Stimulated activated memory B cell treated with anti-CD40 and anti-IgM and Interleukin-4, amounts not matched to agents 10 μg/mL and 1 μg/mL and 100 μg/mL, for 72 hours (primary cell): ENCODE measurements around the gene KRT6B.
"Not testable (repeated sequence)": the region's sequence is repeated elsewhere in the genome, so short reads cannot be mapped to it uniquely, and the experiment has no call there.

ENCODE experiments used
- ATAC-seq: fragments of 150-1000 bp; cut with Tn5 transposase; 2 replicates; pipeline ENCODE4 v1.10.0; 2021
- H3K27ac Mint-ChIP-seq: one replicate; pipeline ENCODE4 v1.8.0; 2022; ENCODE audit warnings: mild to moderate bottlenecking, mixed read lengths
- H3K27me3 Mint-ChIP-seq: one replicate; pipeline ENCODE4 v1.8.0; 2022; ENCODE audit warnings: mixed read lengths
- H3K36me3 Mint-ChIP-seq: one replicate; pipeline ENCODE4 v1.8.0; 2022; ENCODE audit warnings: mixed read lengths
- H3K4me1 Mint-ChIP-seq: one replicate; pipeline ENCODE4 v1.8.0; 2022; ENCODE audit warnings: mixed read lengths
- H3K4me3 Mint-ChIP-seq: one replicate; pipeline ENCODE4 v1.8.0; 2022; ENCODE audit warnings: mild to moderate bottlenecking, moderate library complexity, mixed read lengths
- H3K9me3 Mint-ChIP-seq: one replicate; pipeline ENCODE4 v1.8.0; 2022; ENCODE audit warnings: mixed read lengths

Gene KRT6B

GRCh38 chr12:52452101-52452500, at the start of gene KRT6B:
KRT6B (minus strand) TSS chr12:52452146; CDS start chr12:52452078, 68 bp downstream.
- Mint-ChIP-seq H3K36me3 (no peaks in the 10 kb centered on the region), H3K4me3 (no peak within 1 kb of the TSS), H3K27me3 (peaks cover 32% of the 10 kb centered on the region)

GRCh38 chr12:52501490-52501889, 49.5 kb upstream of the KRT6B start:
- H3K4me1 Mint-ChIP-seq = peaks cover under 1% of the 10 kb centered on the region
- H3K27ac Mint-ChIP-seq = no peak overlapping the region
- H3K36me3 Mint-ChIP-seq = no peaks in the 10 kb centered on the region
- H3K27me3 Mint-ChIP-seq = peaks cover 45% of the 10 kb centered on the region
- peaks cover 2% of the 10 kb centered on the region for H3K9me3 Mint-ChIP-seq
- H3K4me3 Mint-ChIP-seq = no peak overlapping the region
- no peak for ATAC-seq

More at GRCh38 chr12:52452101-52452500, at the start of gene KRT6B:
- H3K9me3 Mint-ChIP-seq = no peaks in the 10 kb centered on the region
- H3K4me1 Mint-ChIP-seq = peaks cover 9% of the 10 kb centered on the region
- ATAC-seq = no peak
- H3K27ac Mint-ChIP-seq = no peak within 1 kb of the TSS

DNA sequence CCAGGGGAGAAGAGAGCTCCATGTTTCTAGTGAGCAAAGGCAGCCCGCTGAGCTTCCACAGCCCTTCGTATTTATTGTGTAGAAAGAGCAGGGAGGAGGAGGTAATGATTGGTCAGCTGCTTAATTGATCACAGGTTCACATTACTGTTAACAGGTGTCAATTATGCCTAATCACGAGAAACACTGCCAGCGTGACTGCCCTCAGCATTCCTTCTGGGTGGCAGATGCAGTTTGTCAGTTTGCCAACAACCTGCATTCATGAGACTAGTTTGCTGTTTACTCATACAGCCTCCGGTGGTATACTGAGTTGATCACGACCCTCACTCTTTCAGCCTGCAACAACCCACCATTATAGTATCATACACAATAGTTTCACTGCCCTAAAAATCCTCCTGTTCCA, 48.6 kb upstream of the KRT6B start:
- H3K9me3 Mint-ChIP-seq, H3K36me3 Mint-ChIP-seq, H3K4me3 Mint-ChIP-seq, H3K27ac Mint-ChIP-seq, ATAC-seq, H3K4me1 Mint-ChIP-seq: not testable (repeated sequence)
- H3K27me3 Mint-ChIP-seq = peaks cover 46% of the 10 kb centered on the region

- ATAC-seq = no peak
- Mint-ChIP-seq H3K27me3 (peaks cover 41% of the 10 kb centered on the region), H3K4me1 (peaks cover 9% of the 10 kb centered on the region), H3K9me3 (peaks cover 2% of the 10 kb centered on the region), H3K36me3 (no peaks in the 10 kb centered on the region), H3K4me3 (no peak overlapping the region), H3K27ac (no peak overlapping the region)
Measured at GRCh38 chr12:52499806-52500560, 48.0 kb upstream of the KRT6B start.

DNA sequence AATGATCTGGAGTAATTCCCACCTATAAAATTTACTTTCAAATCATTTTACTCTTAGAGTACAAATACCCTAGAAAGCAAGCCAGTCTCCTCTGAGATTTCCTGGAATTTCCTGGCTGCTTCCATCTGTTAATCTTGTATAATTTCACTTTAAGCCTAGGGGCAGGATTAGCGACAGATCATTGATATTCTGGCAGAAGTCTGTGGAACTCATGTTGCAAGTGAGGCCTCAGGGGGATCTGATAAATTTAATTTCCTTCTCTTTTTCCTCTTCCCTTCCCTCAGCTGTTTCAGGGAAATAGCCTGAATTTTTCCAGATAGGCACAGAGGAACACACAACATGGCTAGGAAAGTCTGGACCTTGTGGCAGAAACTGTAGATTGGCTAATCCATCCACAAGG, 47.0 kb upstream of the KRT6B start:
- Mint-ChIP-seq H3K4me1 (peaks cover 9% of the 10 kb centered on the region), H3K9me3 (peaks cover 2% of the 10 kb centered on the region)

GRCh38 chr12:52497975-52498374, 46.0 kb upstream of the KRT6B start:
- no peaks in the 10 kb centered on the region for H3K36me3 Mint-ChIP-seq
- no peak overlapping the region for H3K4me3 Mint-ChIP-seq
- ATAC-seq = no peak
- H3K9me3 Mint-ChIP-seq = no peaks in the 10 kb centered on the region
- H3K27me3 Mint-ChIP-seq = peaks cover 53% of the 10 kb centered on the region
- no peak overlapping the region for H3K27ac Mint-ChIP-seq
- peaks cover 9% of the 10 kb centered on the region for H3K4me1 Mint-ChIP-seq

More for the DNA sequence above, 47.0 kb upstream of the KRT6B start:
- H3K36me3 Mint-ChIP-seq = no peaks in the 10 kb centered on the region
- H3K4me3 Mint-ChIP-seq = no peak overlapping the region
- ATAC-seq = no peak
- H3K27me3 Mint-ChIP-seq = peaks cover 43% of the 10 kb centered on the region
- H3K27ac Mint-ChIP-seq = no peak overlapping the region

GRCh38 chr12:52496590-52497071, 44.7 kb upstream of the KRT6B start:
- no peak overlapping the region for H3K4me3 Mint-ChIP-seq
- H3K27me3 Mint-ChIP-seq = peaks cover 59% of the 10 kb centered on the region
- no peak for ATAC-seq
- no peaks in the 10 kb centered on the region for H3K9me3 Mint-ChIP-seq
- H3K4me1 Mint-ChIP-seq = peaks cover 9% of the 10 kb centered on the region
- H3K36me3 Mint-ChIP-seq = no peaks in the 10 kb centered on the region
- no peak overlapping the region for H3K27ac Mint-ChIP-seq

GRCh38 chr12:52496054-52496453, 44.1 kb upstream of the KRT6B start:
- Mint-ChIP-seq H3K36me3 (no peaks in the 10 kb centered on the region), H3K27ac (no peak overlapping the region), H3K9me3 (no peaks in the 10 kb centered on the region), H3K4me1 (peaks cover 9% of the 10 kb centered on the region), H3K27me3 (peaks cover 63% of the 10 kb centered on the region), H3K4me3 (no peak overlapping the region)
- no peak for ATAC-seq

- H3K4me1 Mint-ChIP-seq = peaks cover 9% of the 10 kb centered on the region
- no peak overlapping the region for H3K27ac Mint-ChIP-seq
- no peaks in the 10 kb centered on the region for H3K9me3 Mint-ChIP-seq
- no peak overlapping the region for H3K4me3 Mint-ChIP-seq
- peaks cover 66% of the 10 kb centered on the region for H3K27me3 Mint-ChIP-seq
- no peaks in the 10 kb centered on the region for H3K36me3 Mint-ChIP-seq
- ATAC-seq = no peak
Measured at GRCh38 chr12:52495389-52495788, 43.4 kb upstream of the KRT6B start.

DNA sequence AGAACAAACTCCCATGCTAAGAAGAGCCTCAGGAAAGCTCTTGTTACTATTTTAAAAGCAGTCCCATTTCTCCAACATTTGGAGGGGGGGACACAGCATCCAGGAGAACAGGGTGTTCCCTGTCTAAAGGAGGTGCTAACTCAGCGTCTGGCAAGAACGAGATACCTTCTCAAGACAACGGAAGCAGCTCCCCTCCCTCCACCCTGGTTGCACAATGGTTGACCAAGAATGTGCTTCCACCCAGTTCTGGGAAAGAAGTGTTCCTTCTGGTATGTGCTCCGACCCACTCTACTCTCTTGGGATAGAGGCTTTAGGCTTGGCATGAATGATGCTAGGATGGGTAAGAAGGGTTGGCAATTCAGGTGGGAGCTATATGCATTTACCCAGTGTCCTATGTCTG, 42.6 kb upstream of the KRT6B start:
- no peak for ATAC-seq
- Mint-ChIP-seq H3K4me1 (peaks cover 9% of the 10 kb centered on the region), H3K9me3 (no peaks in the 10 kb centered on the region), H3K36me3 (no peaks in the 10 kb centered on the region), H3K4me3 (no peak overlapping the region), H3K27me3 (peaks cover 66% of the 10 kb centered on the region), H3K27ac (no peak overlapping the region)

GRCh38 chr12:52494100-52494499, 42.2 kb upstream of the KRT6B start:
- no peaks in the 10 kb centered on the region for H3K9me3 Mint-ChIP-seq
- H3K4me3 Mint-ChIP-seq = no peak overlapping the region
- peaks cover 9% of the 10 kb centered on the region for H3K4me1 Mint-ChIP-seq
- no peak for ATAC-seq
- H3K36me3 Mint-ChIP-seq = no peaks in the 10 kb centered on the region
- H3K27ac Mint-ChIP-seq = no peak overlapping the region
- peaks cover 66% of the 10 kb centered on the region for H3K27me3 Mint-ChIP-seq

DNA sequence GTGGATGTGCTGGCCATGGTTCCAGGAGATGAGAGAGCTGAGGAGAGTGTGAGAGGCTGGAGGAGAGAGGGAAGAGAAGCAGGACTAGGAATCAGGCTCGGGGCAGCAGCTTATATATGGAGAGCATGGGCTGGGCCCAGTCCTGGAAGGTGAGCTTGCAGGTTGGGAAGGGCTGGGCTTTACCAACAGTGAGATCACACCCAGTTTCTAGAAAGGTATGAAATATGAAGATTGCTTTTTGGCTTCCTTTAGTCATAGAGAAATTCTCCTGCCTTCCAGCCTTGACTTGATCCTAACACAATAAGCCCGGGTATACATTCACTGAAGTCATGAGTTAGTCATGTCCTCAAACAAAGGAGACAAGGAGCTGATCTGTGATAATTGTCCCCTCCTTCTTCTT, 41.2 kb upstream of the KRT6B start, which contains the start of gene KRT6A:
Gene KRT6A (minus strand): TSS at position 86 of the 400 bp plus-strand sequence. CDS start 69 bp downstream, at position 17.
- Mint-ChIP-seq H3K27me3 (peaks cover 61% of the 10 kb centered on the region), H3K36me3 (no peaks in the 10 kb centered on the region), H3K4me3 (no peak within 1 kb of the TSS), H3K9me3 (no peaks in the 10 kb centered on the region), H3K27ac (no peak within 1 kb of the TSS), H3K4me1 (peaks cover 9% of the 10 kb centered on the region)
- no peak for ATAC-seq

GRCh38 chr12:52492405-52492804, 40.5 kb upstream of the KRT6B start:
- H3K4me1 Mint-ChIP-seq, H3K36me3 Mint-ChIP-seq, ATAC-seq, H3K4me3 Mint-ChIP-seq, H3K27ac Mint-ChIP-seq, H3K9me3 Mint-ChIP-seq: not testable (repeated sequence)
- peaks cover 53% of the 10 kb centered on the region for H3K27me3 Mint-ChIP-seq

GRCh38 chr12:52491495-52491894, 39.5 kb upstream of the KRT6B start:
- H3K9me3 Mint-ChIP-seq, H3K4me3 Mint-ChIP-seq, H3K36me3 Mint-ChIP-seq, H3K27ac Mint-ChIP-seq, ATAC-seq, H3K4me1 Mint-ChIP-seq: not testable (repeated sequence)
- peaks cover 45% of the 10 kb centered on the region for H3K27me3 Mint-ChIP-seq

DNA sequence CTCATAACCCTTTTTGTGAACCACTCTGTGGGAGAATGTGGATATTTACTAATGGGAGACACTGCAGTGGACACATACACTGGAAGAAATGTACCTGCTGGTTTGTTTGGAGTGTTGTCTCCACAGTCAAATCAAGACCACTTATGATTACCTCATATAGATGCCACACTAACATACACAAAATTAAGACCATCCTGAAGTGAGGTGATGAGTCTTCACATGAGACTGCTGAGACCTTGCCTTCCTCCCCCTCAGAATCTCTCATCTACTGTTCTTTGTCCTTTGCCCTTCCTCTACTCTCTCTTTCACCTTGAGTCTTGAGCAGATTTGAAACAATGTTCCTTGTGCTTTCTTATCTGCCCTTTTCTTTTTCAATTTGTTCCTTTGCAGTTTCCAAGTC, 36.8 kb upstream of the KRT6B start:
- Mint-ChIP-seq H3K27ac (no peak overlapping the region), H3K36me3 (no peaks in the 10 kb centered on the region), H3K9me3 (peaks cover 7% of the 10 kb centered on the region), H3K27me3 (peaks cover 49% of the 10 kb centered on the region), H3K4me3 (no peak overlapping the region), H3K4me1 (no peaks in the 10 kb centered on the region)
- ATAC-seq = no peak

GRCh38 chr12:52487744-52488443, 35.9 kb upstream of the KRT6B start:
- not testable (repeated sequence) for H3K4me3 Mint-ChIP-seq, H3K36me3 Mint-ChIP-seq, H3K27ac Mint-ChIP-seq, H3K4me1 Mint-ChIP-seq, H3K9me3 Mint-ChIP-seq
- peak; percentile 17 for ATAC-seq
- H3K27me3 Mint-ChIP-seq = peaks cover 49% of the 10 kb centered on the region
